Measurements from ENCODE around the gene FBXO36. TPM values are rescaled to one million over a fixed set of nuclear protein-coding genes. Genes with fewer than 3 reads are reported as not detected.

FBXO36 gene
- total RNA-seq, 2 donors from 2014 or later, result 1.7 to 2.4 TPM

GRCh38 chr2:229943770-229944449 lies 21.6 kb downstream of the FBXO36 start:
- no peaks in the 10 kb centered on the region for H3K4me1 ChIP-seq (ENCODE audit: control insufficient read depth in 1 of 2, low read depth in 2 of 2)
- H3K27me3 ChIP-seq (replicated peaks; ENCODE audit: insufficient read depth), result no peaks in the 10 kb centered on the region
- no peaks in the 10 kb centered on the region for H3K36me3 ChIP-seq
- no peak overlapping the region for H3K27ac ChIP-seq
- no peak overlapping the region for H3K4me3 ChIP-seq
- TF ChIP-seq CTCF (IDR thresholded peaks at IDR 0.05), result no peak
- ATAC-seq (ENCODE audit: insufficient number of reproducible peaks, low FRiP score, low read depth) (no peak), DNase-seq (ENCODE audit: low spot score) (no peak)
- no peaks in the 10 kb centered on the region for H3K9me3 ChIP-seq

DNA sequence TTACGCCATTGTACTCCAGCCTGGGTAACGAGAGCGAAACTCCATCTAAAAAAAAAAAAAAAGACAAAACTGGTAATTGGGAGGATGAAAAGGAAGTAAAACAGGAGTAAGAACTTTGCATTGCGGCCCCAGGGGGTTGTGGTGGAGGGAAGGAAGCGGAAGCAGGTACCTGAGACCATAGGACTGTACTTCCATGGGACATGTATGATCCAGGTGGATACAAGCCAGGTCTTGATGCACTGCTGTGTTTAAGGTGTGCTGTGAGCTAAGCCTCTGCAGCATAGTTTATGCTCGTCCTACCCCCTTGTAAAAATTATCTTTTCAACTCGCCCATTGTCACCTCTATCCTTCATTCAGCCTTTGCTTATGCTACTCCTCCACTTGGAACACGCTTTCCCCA lies 23.7 kb downstream of the FBXO36 start:
- TF ChIP-seq CTCF (IDR thresholded peaks at IDR 0.05), result no peak
- Histone ChIP-seq H3K27me3 (replicated peaks; ENCODE audit: insufficient read depth) (no peaks in the 10 kb centered on the region), H3K9me3 (no peaks in the 10 kb centered on the region), H3K36me3 (no peaks in the 10 kb centered on the region), H3K27ac (no peak overlapping the region), H3K4me1 (ENCODE audit: control insufficient read depth in 1 of 2, low read depth in 2 of 2) (no peaks in the 10 kb centered on the region), H3K4me3 (no peak overlapping the region)
- no peak for ATAC-seq (ENCODE audit: insufficient number of reproducible peaks, low FRiP score, low read depth)
- DNase-seq (ENCODE audit: low spot score), result no peak

GRCh38 chr2:229947544-229947943 lies 25.2 kb downstream of the FBXO36 start:
- Histone ChIP-seq H3K4me3 (no peak overlapping the region), H3K4me1 (ENCODE audit: control insufficient read depth in 1 of 2, low read depth in 2 of 2) (no peaks in the 10 kb centered on the region), H3K9me3 (no peaks in the 10 kb centered on the region), H3K27me3 (replicated peaks; ENCODE audit: insufficient read depth) (no peaks in the 10 kb centered on the region), H3K36me3 (no peaks in the 10 kb centered on the region), H3K27ac (no peak overlapping the region)
- TF ChIP-seq CTCF (IDR thresholded peaks at IDR 0.05), result no peak
- no peak for ATAC-seq (ENCODE audit: insufficient number of reproducible peaks, low FRiP score, low read depth)
- DNase-seq (ENCODE audit: low spot score), result no peak

DNA sequence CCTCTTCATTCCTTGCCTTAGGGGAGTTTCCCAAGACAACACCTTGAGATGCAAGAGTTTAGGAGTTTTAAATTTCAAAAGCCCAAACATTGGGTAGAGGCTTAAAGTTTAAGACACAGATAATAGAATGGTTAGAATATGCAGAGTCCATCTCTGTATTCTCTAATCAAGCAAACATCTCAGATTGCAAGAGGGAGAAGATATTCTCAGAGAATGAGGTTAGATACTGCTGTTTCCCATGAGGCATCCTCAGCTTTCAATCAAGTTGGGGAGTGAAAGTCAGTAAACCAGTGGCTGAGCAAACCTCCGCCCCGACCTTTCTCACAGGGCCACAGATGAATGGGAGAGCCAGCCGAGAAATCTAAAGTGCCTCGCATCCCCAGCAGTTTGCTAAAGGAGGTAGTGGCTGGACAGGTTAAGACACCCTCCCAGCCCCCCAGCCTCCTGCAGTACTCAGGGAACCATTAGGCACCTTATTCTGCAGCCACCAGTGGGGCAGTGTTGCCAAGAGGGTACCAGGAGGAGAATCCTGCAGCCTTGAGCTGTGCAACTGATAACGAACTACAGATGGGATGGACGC lies 30.0 kb downstream of the FBXO36 start:
- no peak overlapping the region for H3K4me3 ChIP-seq
- TF ChIP-seq CTCF (IDR thresholded peaks at IDR 0.05), result no peak
- ATAC-seq (ENCODE audit: insufficient number of reproducible peaks, low FRiP score, low read depth) (no peak), DNase-seq (ENCODE audit: low spot score) (no peak)
- H3K27ac ChIP-seq, result no peak overlapping the region
- H3K4me1 ChIP-seq (ENCODE audit: control insufficient read depth in 1 of 2, low read depth in 2 of 2), result no peaks in the 10 kb centered on the region
- no peaks in the 10 kb centered on the region for H3K27me3 ChIP-seq (replicated peaks; ENCODE audit: insufficient read depth)
- H3K9me3 ChIP-seq, result no peaks in the 10 kb centered on the region
- H3K36me3 ChIP-seq, result no peaks in the 10 kb centered on the region

- no peaks in the 10 kb centered on the region for H3K9me3 ChIP-seq
- H3K36me3 ChIP-seq, result no peaks in the 10 kb centered on the region
- ATAC-seq (ENCODE audit: insufficient number of reproducible peaks, low FRiP score, low read depth) (no peak), DNase-seq (ENCODE audit: low spot score) (no peak)
- no peaks in the 10 kb centered on the region for H3K4me1 ChIP-seq (ENCODE audit: control insufficient read depth in 1 of 2, low read depth in 2 of 2)
- no peaks in the 10 kb centered on the region for H3K27me3 ChIP-seq (replicated peaks; ENCODE audit: insufficient read depth)
- no peak for TF ChIP-seq CTCF (IDR thresholded peaks at IDR 0.05)
- H3K4me3 ChIP-seq, result no peak overlapping the region
- no peak overlapping the region for H3K27ac ChIP-seq
These were observed 33.4 kb downstream of the FBXO36 start for GRCh38 chr2:229955663-229956062.

Data from thoracic aorta (tissue), 2 donors.